DOHH2 (cell line): ENCODE measurements around the gene REEP1.

Experiments used
- CTCF ChIP-seq: fragments of 200-600 bp; sonication (generic); IDR thresholded peaks from one replicate; pipeline ENCODE4 v1.5.1; 2014; ENCODE audit warnings: antibody characterized with exemption, mild to moderate bottlenecking, low read depth, low read length; ENCODE audit not compliant: poor library complexity, severe bottlenecking
- EZH2phosphoT487 ChIP-seq: fragments of 200-600 bp; sonication (generic); IDR thresholded peaks from 2 replicates; pipeline ENCODE4 v1.6.1; 2017; ENCODE audit warnings: borderline replicate concordance, mild to moderate bottlenecking, antibody characterized with exemption, low read length, moderate library complexity, mixed read lengths

GRCh38 chr2:86342488-86342887 lies 5.1 kb upstream of the REEP1 start:
- no peak for TF ChIP-seq CTCF
- no peak for TF ChIP-seq EZH2phosphoT487
